ENCODE measurements around the gene LRRC1. TPM values are rescaled to one million over a fixed set of nuclear protein-coding genes. Genes with fewer than 3 reads are reported as not detected.
A peak's percentile ranks its signal among the peaks of the same experiment; 100 is the strongest.

LRRC1 gene
- total RNA-seq, 1 donor from 2014 or later = 14.3 TPM

GRCh38 chr6:53814353-53814752 lies 19.5 kb downstream of the LRRC1 start:
- FAIRE-seq (no peak), DNase-seq (ENCODE audit: low read depth) (no peak)
- Mint-ChIP-seq H3K4me1 (ENCODE audit: low read depth, unreplicated experiment) (peaks cover 16% of the 10 kb centered on the region), H3K4me3 (ENCODE audit: unreplicated experiment) (no peak overlapping the region), H3K27me3 (ENCODE audit: low read depth, unreplicated experiment) (no peaks in the 10 kb centered on the region), H3K36me3 (ENCODE audit: low read depth, unreplicated experiment) (no peaks in the 10 kb centered on the region), H3K9me3 (ENCODE audit: unreplicated experiment) (no peaks in the 10 kb centered on the region), H3K27ac (ENCODE audit: unreplicated experiment) (no peak overlapping the region)
- TF ChIP-seq EZH2 (IDR thresholded peaks at IDR 0.05; ENCODE audit: insufficient read depth, low read length) (no peak), CTCF (IDR thresholded peaks at IDR 0.05; ENCODE audit: insufficient read depth, low read depth, low read length) (no peak)
- Histone ChIP-seq H3K27me3 (ENCODE audit: insufficient read depth, low read length) (no peaks in the 10 kb centered on the region), H3K27ac (ENCODE audit: low read depth, low read length) (no peak overlapping the region), H3K9me3 (ENCODE audit: insufficient read depth, low read depth, low read length) (no peaks in the 10 kb centered on the region), H3K9ac (ENCODE audit: low read length) (no peak overlapping the region), H3K79me2 (ENCODE audit: insufficient read depth, low read length) (peaks cover 8% of the 10 kb centered on the region), H3K4me3 (ENCODE audit: insufficient read depth, low read depth, low read length) (no peak overlapping the region), H3K4me1 (ENCODE audit: insufficient read depth, low read length) (no peaks in the 10 kb centered on the region), H2AFZ (ENCODE audit: low read depth, low read length) (no peak overlapping the region), H4K20me1 (ENCODE audit: insufficient read depth, low read length) (peaks cover 31% of the 10 kb centered on the region), H3K36me3 (ENCODE audit: insufficient read depth, low read length) (no peaks in the 10 kb centered on the region), H3K4me2 (ENCODE audit: low read length) (no peak overlapping the region)

DNA sequence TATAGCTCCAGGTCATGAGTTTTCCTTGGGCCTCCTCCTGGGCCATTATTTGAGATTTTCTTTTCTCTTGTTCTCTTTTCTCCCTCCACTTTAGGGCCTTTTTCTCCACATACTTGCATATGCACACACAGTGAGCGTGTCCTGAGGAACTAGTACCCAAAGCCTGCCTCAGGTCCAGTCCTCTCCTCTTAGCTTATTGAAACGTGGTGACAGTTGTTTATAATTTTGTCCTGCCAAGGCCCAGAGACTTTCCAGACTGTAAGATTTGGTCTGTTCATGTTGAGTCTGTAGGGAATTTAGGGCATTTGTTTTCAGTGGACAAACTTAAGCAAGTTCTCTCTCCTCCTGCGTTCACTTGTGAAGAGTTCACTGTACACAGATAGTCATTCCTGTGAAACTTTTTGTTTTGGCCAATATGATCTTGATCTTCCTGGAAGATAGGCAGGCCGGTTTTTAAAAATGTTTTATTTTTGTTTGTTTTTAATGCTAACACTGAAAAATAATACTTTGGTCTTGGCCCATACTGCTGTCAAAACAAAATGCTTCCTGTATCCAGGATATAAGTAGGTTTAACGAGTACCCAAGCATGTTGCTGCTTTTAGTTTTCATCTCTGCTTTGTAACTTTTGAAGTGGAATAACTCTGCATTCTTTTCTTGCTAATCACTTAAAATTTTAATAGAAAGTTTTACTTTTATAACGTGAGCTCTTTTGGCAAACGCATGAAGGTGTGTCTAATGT lies 20.7 kb downstream of the LRRC1 start:
- Histone ChIP-seq H3K27ac (ENCODE audit: low read depth, low read length) (no peak overlapping the region), H3K9me3 (ENCODE audit: insufficient read depth, low read depth, low read length) (no peaks in the 10 kb centered on the region), H3K4me2 (ENCODE audit: low read length) (peak overlapping the region; percentile 34), H3K36me3 (ENCODE audit: insufficient read depth, low read length) (no peaks in the 10 kb centered on the region), H2AFZ (ENCODE audit: low read depth, low read length) (no peak overlapping the region), H3K4me1 (ENCODE audit: insufficient read depth, low read length) (no peaks in the 10 kb centered on the region), H3K4me3 (ENCODE audit: insufficient read depth, low read depth, low read length) (no peak overlapping the region), H3K79me2 (ENCODE audit: insufficient read depth, low read length) (peaks cover 8% of the 10 kb centered on the region), H3K9ac (ENCODE audit: low read length) (no peak overlapping the region), H4K20me1 (ENCODE audit: insufficient read depth, low read length) (peaks cover 31% of the 10 kb centered on the region), H3K27me3 (ENCODE audit: insufficient read depth, low read length) (no peaks in the 10 kb centered on the region)
- TF ChIP-seq EZH2 (IDR thresholded peaks at IDR 0.05; ENCODE audit: insufficient read depth, low read length) (no peak), CTCF (IDR thresholded peaks at IDR 0.05; ENCODE audit: insufficient read depth, low read depth, low read length) (no peak)
- DNase-seq (ENCODE audit: low read depth) (no peak), FAIRE-seq (no peak)
- Mint-ChIP-seq H3K36me3 (ENCODE audit: low read depth, unreplicated experiment) (no peaks in the 10 kb centered on the region), H3K27me3 (ENCODE audit: low read depth, unreplicated experiment) (no peaks in the 10 kb centered on the region), H3K27ac (ENCODE audit: unreplicated experiment) (no peak overlapping the region), H3K4me3 (ENCODE audit: unreplicated experiment) (no peak overlapping the region), H3K4me1 (ENCODE audit: low read depth, unreplicated experiment) (peaks cover 9% of the 10 kb centered on the region), H3K9me3 (ENCODE audit: unreplicated experiment) (no peaks in the 10 kb centered on the region)

All from astrocyte (in vitro differentiated cells and primary cell).